ENCODE results near the gene FBN1.

GRCh38 chr15:48528921-48529320, 116.6 kb downstream of the FBN1 start:
- TF ChIP-seq YY1 (IDR thresholded peaks at IDR 0.05; ENCODE audit: insufficient read depth, insufficient read length) (no peak), ZNF274 (IDR thresholded peaks at IDR 0.05; ENCODE audit: low read depth, low read length) (no peak), SUZ12 (IDR thresholded peaks at IDR 0.05; ENCODE audit: extremely low read depth, insufficient read depth, insufficient read length) (no peak)
